Measurements from ENCODE around the gene FGFR4.
"Not testable (repeated sequence)": the region's sequence is repeated elsewhere in the genome, so short reads cannot be mapped to it uniquely, and the experiment has no call there.

FGFR4 gene

GRCh38 chr5:177044641-177045040, 42.1 kb upstream of the FGFR4 start:
- Histone ChIP-seq H3K79me2 (ENCODE audit: control insufficient read depth, low read length) (peaks cover 5% of the 10 kb centered on the region; the same call in 1 of the 2 replicates), H3K36me3 (ENCODE audit: control insufficient read depth, low read length) (peaks cover 69% of the 10 kb centered on the region), H3K27me3 (ENCODE audit: control insufficient read depth, low read length) (no peaks in the 10 kb centered on the region), H3K4me2 (ENCODE audit: low read length) (no peak overlapping the region), H3K9me3 (ENCODE audit: control insufficient read depth, insufficient read depth, low read length) (no peaks in the 10 kb centered on the region), H3K4me1 (ENCODE audit: control insufficient read depth, low read length) (no peaks in the 10 kb centered on the region), H3F3A (ENCODE audit: control insufficient read depth, insufficient read depth) (no peaks in the 10 kb centered on the region), H4K20me1 (ENCODE audit: control insufficient read depth, insufficient read depth, low read depth, low read length) (no peaks in the 10 kb centered on the region), H3K27ac (ENCODE audit: low read depth, low read length) (no peak overlapping the region), H3K9me2 (replicated peaks; ENCODE audit: control insufficient read depth, low read length) (no peaks in the 10 kb centered on the region), H3K4me3 (ENCODE audit: low read length) (no peak overlapping the region)
- TF ChIP-seq CTCF (IDR thresholded peaks at IDR 0.05; ENCODE audit: low read depth, low read length, poor library complexity, severe bottlenecking): no peak
- no peak for TF ChIP-seq EZH2phosphoT487 (IDR thresholded peaks at IDR 0.05; ENCODE audit: borderline replicate concordance, low read length)

- no peak overlapping the region for H3K4me3 ChIP-seq (ENCODE audit: low read length)
- no peak for TF ChIP-seq EZH2phosphoT487 (IDR thresholded peaks at IDR 0.05; ENCODE audit: borderline replicate concordance, low read length)
- no peak for TF ChIP-seq CTCF (IDR thresholded peaks at IDR 0.05; ENCODE audit: low read depth, low read length, poor library complexity, severe bottlenecking)
- no peaks in the 10 kb centered on the region for H4K20me1 ChIP-seq (ENCODE audit: control insufficient read depth, insufficient read depth, low read depth, low read length)
- H3K36me3 ChIP-seq (ENCODE audit: control insufficient read depth, low read length): peaks cover 75% of the 10 kb centered on the region
- H3K27me3 ChIP-seq (ENCODE audit: control insufficient read depth, low read length): no peaks in the 10 kb centered on the region
- no peaks in the 10 kb centered on the region for H3K4me1 ChIP-seq (ENCODE audit: control insufficient read depth, low read length)
- no peak overlapping the region for H3K4me2 ChIP-seq (ENCODE audit: low read length)
- no peaks in the 10 kb centered on the region for H3K9me3 ChIP-seq (ENCODE audit: control insufficient read depth, insufficient read depth, low read length)
- no peak overlapping the region for H3K27ac ChIP-seq (ENCODE audit: low read depth, low read length)
- no peaks in the 10 kb centered on the region for H3F3A ChIP-seq (ENCODE audit: control insufficient read depth, insufficient read depth)
- H3K9me2 ChIP-seq (replicated peaks; ENCODE audit: control insufficient read depth, low read length): no peaks in the 10 kb centered on the region
- H3K79me2 ChIP-seq (ENCODE audit: control insufficient read depth, low read length): peaks cover 5% of the 10 kb centered on the region; the same call in 1 of the 2 replicates
Observed at GRCh38 chr5:177045631-177046030, 41.1 kb upstream of the FGFR4 start.

GRCh38 chr5:177048531-177048930, 38.2 kb upstream of the FGFR4 start:
- peaks cover 68% of the 10 kb centered on the region for H3K36me3 ChIP-seq (ENCODE audit: control insufficient read depth, low read length)
- not testable (repeated sequence) for H3K27ac ChIP-seq (ENCODE audit: low read depth, low read length); H3K4me3 ChIP-seq (ENCODE audit: low read length); H3K4me1 ChIP-seq (ENCODE audit: control insufficient read depth, low read length); H3K9me3 ChIP-seq (ENCODE audit: control insufficient read depth, insufficient read depth, low read length); H3K4me2 ChIP-seq (ENCODE audit: low read length); H4K20me1 ChIP-seq (ENCODE audit: control insufficient read depth, insufficient read depth, low read depth, low read length); H3K27me3 ChIP-seq (ENCODE audit: control insufficient read depth, low read length); H3K79me2 ChIP-seq (ENCODE audit: control insufficient read depth, low read length); H3K9me2 ChIP-seq (replicated peaks; ENCODE audit: control insufficient read depth, low read length); H3F3A ChIP-seq (ENCODE audit: control insufficient read depth, insufficient read depth)

GRCh38 chr5:177049285-177049684, 37.4 kb upstream of the FGFR4 start:
- Histone ChIP-seq H3K27ac (ENCODE audit: low read depth, low read length) (no peak overlapping the region), H3K4me2 (ENCODE audit: low read length) (no peak overlapping the region), H3K36me3 (ENCODE audit: control insufficient read depth, low read length) (peaks cover 68% of the 10 kb centered on the region), H3K4me3 (ENCODE audit: low read length) (no peak overlapping the region), H4K20me1 (ENCODE audit: control insufficient read depth, insufficient read depth, low read depth, low read length) (no peaks in the 10 kb centered on the region), H3K27me3 (ENCODE audit: control insufficient read depth, low read length) (no peaks in the 10 kb centered on the region), H3K4me1 (ENCODE audit: control insufficient read depth, low read length) (no peaks in the 10 kb centered on the region), H3K9me2 (replicated peaks; ENCODE audit: control insufficient read depth, low read length) (no peaks in the 10 kb centered on the region), H3F3A (ENCODE audit: control insufficient read depth, insufficient read depth) (no peaks in the 10 kb centered on the region), H3K9me3 (ENCODE audit: control insufficient read depth, insufficient read depth, low read length) (no peaks in the 10 kb centered on the region), H3K79me2 (ENCODE audit: control insufficient read depth, low read length) (no peaks in the 10 kb centered on the region)
- TF ChIP-seq CTCF (IDR thresholded peaks at IDR 0.05; ENCODE audit: low read depth, low read length, poor library complexity, severe bottlenecking): no peak
- TF ChIP-seq EZH2phosphoT487 (IDR thresholded peaks at IDR 0.05; ENCODE audit: borderline replicate concordance, low read length): no peak

All from DOHH2 (cell line).